ENCODE data around the gene NEU3. TPM values are rescaled to one million over a fixed set of nuclear protein-coding genes. Genes with fewer than 3 reads are reported as not detected.
"Not testable (repeated sequence)": the region's sequence is repeated elsewhere in the genome, so short reads cannot be mapped to it uniquely, and the experiment has no call there.

The NEU3 gene
- total and polyA plus RNA-seq, 2 experiments from 2014 or later = 2.5 to 6.2 TPM

DNA sequence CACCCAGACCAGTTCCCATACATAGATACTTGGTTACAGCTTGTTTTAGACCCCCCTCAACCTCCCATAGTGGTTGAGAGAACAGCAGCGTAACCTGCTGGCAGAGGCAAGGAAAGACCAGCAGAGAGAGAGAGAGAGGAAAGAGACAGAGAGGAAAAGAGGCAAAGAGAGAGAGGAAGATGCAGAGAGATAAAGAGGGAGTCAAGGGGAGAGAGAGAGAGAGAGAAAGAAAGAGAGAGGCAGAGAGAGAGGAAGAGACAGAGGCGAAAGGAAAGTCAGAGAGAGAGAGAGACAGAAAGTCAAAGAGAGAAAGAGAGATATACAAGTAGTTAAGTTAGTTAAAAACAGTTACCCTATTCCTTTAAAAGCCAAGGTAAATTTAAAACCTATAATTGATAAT, 52.5 kb downstream of the NEU3 start:
- Histone ChIP-seq H3K4me1 (ENCODE audit: insufficient read depth) (no peaks in the 10 kb centered on the region), H3K79me2 (ENCODE audit: insufficient read depth) (no peaks in the 10 kb centered on the region), H3K9ac (no peak overlapping the region), H3K27me3 (replicated peaks; ENCODE audit: insufficient read depth) (peaks cover 5% of the 10 kb centered on the region; the same call in 1 of the 2 replicates), H3K4me3 (no peak overlapping the region), H3K36me3 (ENCODE audit: low read depth) (no peaks in the 10 kb centered on the region), H4K20me1 (ENCODE audit: insufficient read depth) (no peaks in the 10 kb centered on the region), H3K4me2 (ENCODE audit: unreplicated experiment) (no peak overlapping the region), H3F3A (ENCODE audit: insufficient read depth) (no peaks in the 10 kb centered on the region), H2AFZ (no peak overlapping the region), H3K27ac (no peak overlapping the region), H3K9me2 (ENCODE audit: insufficient read depth) (no peaks in the 10 kb centered on the region), H3K9me3 (ENCODE audit: low read depth) (no peaks in the 10 kb centered on the region)
- TF ChIP-seq EZH2phosphoT487 (IDR thresholded peaks at IDR 0.05; ENCODE audit: insufficient read depth, low read depth) (no peak), EZH2 (IDR thresholded peaks at IDR 0.05; ENCODE audit: insufficient read depth, poor library complexity, severe bottlenecking) (no peak)
- in situ Hi-C loops (cut with MboI) = no loop called here
- DNase-seq = no peak
- WGBS, 2 experiments (ENCODE audit: low coverage in 1 of 2, low lambda C conversion rate in 2 of 2, missing lambda C conversion rate in 2 of 2) = 89 to 92% methylated on average over 2 of the region's 2 CpGs

DNA sequence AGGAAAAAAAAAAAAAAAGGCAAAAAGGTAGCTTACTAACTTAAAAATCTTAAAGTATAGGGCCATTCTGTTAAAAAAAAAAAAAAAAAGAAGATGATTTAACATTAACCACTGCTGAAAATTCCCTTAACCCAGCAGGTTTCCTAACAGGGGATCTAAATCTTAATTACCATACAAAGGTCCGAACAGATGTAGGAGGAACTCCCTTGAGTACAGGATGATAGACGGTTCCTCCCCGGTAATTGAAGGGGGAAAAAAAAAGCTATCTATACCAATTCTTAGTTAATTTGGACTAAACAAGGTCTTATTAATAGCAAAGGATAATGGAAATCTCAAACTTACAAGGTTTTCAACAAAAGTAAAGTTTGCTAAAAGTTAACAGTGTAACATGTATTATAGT, 53.1 kb downstream of the NEU3 start:
- H3K4me2 ChIP-seq (ENCODE audit: unreplicated experiment); H2AFZ ChIP-seq; H3K4me3 ChIP-seq; H3K9me3 ChIP-seq (ENCODE audit: low read depth); H3K27me3 ChIP-seq (replicated peaks; ENCODE audit: insufficient read depth); H3K27ac ChIP-seq; H3K9ac ChIP-seq; H3F3A ChIP-seq (ENCODE audit: insufficient read depth); H3K9me2 ChIP-seq (ENCODE audit: insufficient read depth); DNase-seq; H3K36me3 ChIP-seq (ENCODE audit: low read depth); H3K4me1 ChIP-seq (ENCODE audit: insufficient read depth); H3K79me2 ChIP-seq (ENCODE audit: insufficient read depth); H4K20me1 ChIP-seq (ENCODE audit: insufficient read depth); in situ Hi-C loops (cut with MboI): not testable (repeated sequence)
- WGBS, 2 experiments (ENCODE audit: low coverage in 1 of 2, low lambda C conversion rate in 2 of 2, missing lambda C conversion rate in 2 of 2) = 37 to 44% methylated on average over 3 of the region's 3 CpGs

DNA sequence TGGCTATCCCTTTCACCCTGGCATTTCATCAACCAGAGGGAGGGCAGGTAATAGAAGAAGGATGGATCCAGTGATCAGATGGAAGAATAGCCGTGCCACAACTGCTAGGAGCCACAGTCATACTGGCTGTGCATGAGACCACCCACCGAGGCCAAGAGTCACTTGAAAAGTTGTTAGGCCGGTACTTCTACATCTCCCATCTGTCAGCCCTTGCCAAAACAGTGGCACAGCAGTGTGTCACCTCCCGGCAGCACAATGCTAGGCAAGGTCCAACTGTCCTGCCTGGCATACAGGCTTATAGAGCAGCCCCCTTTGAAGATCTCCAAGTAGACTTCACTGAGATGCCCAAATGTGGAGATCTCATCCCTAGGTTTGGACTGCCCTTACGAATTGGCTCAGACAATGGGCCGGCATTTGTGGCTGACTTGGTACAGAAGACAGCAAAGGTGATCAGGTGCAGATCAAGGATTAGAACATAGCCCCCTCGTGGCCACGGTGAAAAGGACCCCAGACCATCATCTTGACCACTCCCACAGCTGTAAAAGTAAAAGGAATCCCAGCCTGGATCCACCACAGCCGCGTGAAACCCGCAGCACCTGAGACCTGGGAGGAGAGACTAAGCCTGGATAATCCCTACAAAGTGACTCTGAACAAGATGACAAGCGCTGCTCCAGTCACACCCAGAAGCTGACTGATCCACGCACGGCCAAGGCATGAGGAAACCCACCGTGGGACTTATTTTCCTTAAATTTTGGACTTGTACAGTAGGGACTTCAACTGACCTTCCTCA, 55.8 kb downstream of the NEU3 start:
- WGBS, 2 experiments (ENCODE audit: low coverage in 1 of 2, low lambda C conversion rate in 2 of 2, missing lambda C conversion rate in 2 of 2) = 71 to 73% methylated on average over 15 of the region's 15 CpGs
- DNase-seq; H3K4me3 ChIP-seq; H4K20me1 ChIP-seq (ENCODE audit: insufficient read depth); H3F3A ChIP-seq (ENCODE audit: insufficient read depth); H2AFZ ChIP-seq; H3K4me2 ChIP-seq (ENCODE audit: unreplicated experiment); in situ Hi-C loops (cut with MboI); H3K27me3 ChIP-seq (replicated peaks; ENCODE audit: insufficient read depth); H3K9me3 ChIP-seq (ENCODE audit: low read depth); H3K9me2 ChIP-seq (ENCODE audit: insufficient read depth); H3K4me1 ChIP-seq (ENCODE audit: insufficient read depth); H3K9ac ChIP-seq; H3K36me3 ChIP-seq (ENCODE audit: low read depth); H3K79me2 ChIP-seq (ENCODE audit: insufficient read depth); H3K27ac ChIP-seq: not testable (repeated sequence)

DNA sequence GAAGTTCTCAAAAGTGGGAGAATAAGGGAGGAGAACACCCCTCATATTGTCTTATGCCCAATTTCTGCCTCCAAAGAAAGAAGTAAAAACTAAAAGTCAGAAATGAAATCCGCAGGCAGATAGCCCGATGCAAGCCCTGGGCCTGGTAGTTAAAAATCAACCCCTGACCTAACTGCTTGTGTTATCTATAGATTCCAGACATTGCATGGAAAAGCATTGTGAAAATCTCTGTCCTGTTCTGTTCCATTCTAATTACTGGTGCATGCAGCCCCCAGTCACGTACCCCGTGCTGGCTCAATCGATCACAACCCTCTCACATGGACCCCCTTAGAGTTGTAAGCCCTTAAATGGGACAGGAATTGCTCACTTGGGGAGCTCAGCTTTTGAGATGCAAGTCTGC, 57.9 kb downstream of the NEU3 start:
- in situ Hi-C loops (cut with MboI); H3K4me1 ChIP-seq (ENCODE audit: insufficient read depth); H3F3A ChIP-seq (ENCODE audit: insufficient read depth); H3K4me2 ChIP-seq (ENCODE audit: unreplicated experiment); H3K27ac ChIP-seq; H2AFZ ChIP-seq; H4K20me1 ChIP-seq (ENCODE audit: insufficient read depth); H3K9ac ChIP-seq; H3K9me2 ChIP-seq (ENCODE audit: insufficient read depth); H3K4me3 ChIP-seq; H3K36me3 ChIP-seq (ENCODE audit: low read depth); H3K27me3 ChIP-seq (replicated peaks; ENCODE audit: insufficient read depth); H3K79me2 ChIP-seq (ENCODE audit: insufficient read depth); H3K9me3 ChIP-seq (ENCODE audit: low read depth); DNase-seq: not testable (repeated sequence)
- WGBS, 2 experiments (ENCODE audit: low coverage in 1 of 2, low lambda C conversion rate in 2 of 2, missing lambda C conversion rate in 2 of 2) = 65 to 66% methylated on average over 5 of the region's 5 CpGs

DNA sequence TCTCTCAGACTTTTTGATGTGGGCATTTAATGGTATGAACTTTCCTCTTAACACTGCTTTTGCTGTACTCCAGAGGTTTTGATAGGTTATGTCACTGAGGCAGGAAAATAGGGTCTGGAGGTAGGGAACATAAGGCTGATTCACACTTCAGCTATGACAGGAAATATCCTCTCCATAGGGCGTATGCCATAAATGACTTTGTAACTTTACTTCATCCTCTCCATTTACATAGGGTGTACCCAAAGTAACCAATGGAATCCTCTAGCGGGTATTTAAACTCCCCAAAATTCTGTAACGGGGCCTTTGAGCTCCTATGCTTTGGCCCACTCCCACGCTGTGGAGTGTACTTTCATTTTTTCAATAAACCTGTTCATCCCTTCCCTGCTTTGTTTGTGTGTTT, 58.5 kb downstream of the NEU3 start:
- Histone ChIP-seq H3F3A (ENCODE audit: insufficient read depth) (no peaks in the 10 kb centered on the region), H2AFZ (no peak overlapping the region), H3K27me3 (replicated peaks; ENCODE audit: insufficient read depth) (peaks cover 5% of the 10 kb centered on the region), H3K27ac (no peak overlapping the region), H3K4me3 (no peak overlapping the region), H3K9ac (no peak overlapping the region), H3K79me2 (ENCODE audit: insufficient read depth) (no peaks in the 10 kb centered on the region), H3K4me2 (ENCODE audit: unreplicated experiment) (no peak overlapping the region), H4K20me1 (ENCODE audit: insufficient read depth) (no peaks in the 10 kb centered on the region), H3K36me3 (ENCODE audit: low read depth) (no peaks in the 10 kb centered on the region), H3K9me3 (ENCODE audit: low read depth) (no peaks in the 10 kb centered on the region), H3K9me2 (ENCODE audit: insufficient read depth) (no peaks in the 10 kb centered on the region), H3K4me1 (ENCODE audit: insufficient read depth) (no peaks in the 10 kb centered on the region)
- TF ChIP-seq EZH2phosphoT487 (IDR thresholded peaks at IDR 0.05; ENCODE audit: insufficient read depth, low read depth) (no peak), EZH2 (IDR thresholded peaks at IDR 0.05; ENCODE audit: insufficient read depth, poor library complexity, severe bottlenecking) (no peak)
- in situ Hi-C loops (cut with MboI) = no loop called here
- WGBS, 2 experiments (ENCODE audit: low coverage in 1 of 2, low lambda C conversion rate in 2 of 2, missing lambda C conversion rate in 2 of 2) = 71 to 80% methylated on average over 4 of the region's 4 CpGs
- DNase-seq = no peak

DNA sequence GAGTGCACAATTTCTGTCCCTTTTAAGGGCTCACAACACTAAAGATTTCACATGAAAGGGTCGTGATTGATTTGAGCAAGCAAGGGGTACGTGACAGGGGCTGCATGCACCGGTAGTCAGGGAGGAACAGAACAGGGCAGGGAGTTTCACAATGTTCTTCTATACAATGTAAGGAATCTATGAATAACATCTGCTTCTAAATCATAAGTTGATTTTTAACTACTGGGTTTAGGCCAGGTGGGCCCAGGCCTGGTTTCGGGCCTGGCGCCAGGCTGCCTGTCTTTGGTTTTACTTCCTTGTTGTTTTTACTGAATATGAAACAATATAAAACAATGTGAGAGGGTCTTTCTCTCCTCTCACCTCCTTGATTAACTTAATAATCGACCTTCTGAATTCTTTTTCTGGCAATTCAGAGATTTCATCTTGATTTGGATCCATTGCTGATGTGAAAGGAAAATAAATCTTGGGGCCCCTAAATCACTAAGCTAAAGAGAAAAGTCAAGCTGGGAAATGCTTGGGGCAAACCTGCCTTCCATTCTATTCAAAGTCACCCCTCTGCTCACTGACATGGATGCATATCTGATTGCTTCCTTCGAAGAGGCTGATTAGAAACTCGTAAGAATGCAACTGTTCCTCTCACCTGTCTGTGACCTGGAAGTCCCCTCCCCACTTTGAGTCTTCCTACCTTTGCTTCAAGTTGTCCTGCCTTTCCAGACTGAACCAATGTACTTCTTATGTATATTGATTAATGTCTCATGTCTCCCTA, 61.0 kb downstream of the NEU3 start:
- H3F3A ChIP-seq (ENCODE audit: insufficient read depth) = not testable (repeated sequence)

More for the DNA sequence above, 61.0 kb downstream of the NEU3 start:
- H3K4me3 ChIP-seq; DNase-seq; H3K9ac ChIP-seq; H3K79me2 ChIP-seq (ENCODE audit: insufficient read depth); in situ Hi-C loops (cut with MboI); H2AFZ ChIP-seq; H3K36me3 ChIP-seq (ENCODE audit: low read depth); H4K20me1 ChIP-seq (ENCODE audit: insufficient read depth); H3K27ac ChIP-seq; H3K9me2 ChIP-seq (ENCODE audit: insufficient read depth); H3K4me1 ChIP-seq (ENCODE audit: insufficient read depth); H3K9me3 ChIP-seq (ENCODE audit: low read depth); H3K4me2 ChIP-seq (ENCODE audit: unreplicated experiment): not testable (repeated sequence)
- 72 to 77% methylated on average over 8 of the region's 8 CpGs for WGBS, 2 experiments (ENCODE audit: low coverage in 1 of 2, low lambda C conversion rate in 2 of 2, missing lambda C conversion rate in 2 of 2)
- H3K27me3 ChIP-seq (replicated peaks; ENCODE audit: insufficient read depth) = peaks cover 15% of the 10 kb centered on the region
